ENCODE results near the gene FBXO27. TPM values are rescaled to one million over a fixed set of nuclear protein-coding genes. Genes with fewer than 3 reads are reported as not detected.

FBXO27 gene
- total and polyA plus RNA-seq, 10 donors: 0.10 to 4.2 (median 1.4) TPM

DNA sequence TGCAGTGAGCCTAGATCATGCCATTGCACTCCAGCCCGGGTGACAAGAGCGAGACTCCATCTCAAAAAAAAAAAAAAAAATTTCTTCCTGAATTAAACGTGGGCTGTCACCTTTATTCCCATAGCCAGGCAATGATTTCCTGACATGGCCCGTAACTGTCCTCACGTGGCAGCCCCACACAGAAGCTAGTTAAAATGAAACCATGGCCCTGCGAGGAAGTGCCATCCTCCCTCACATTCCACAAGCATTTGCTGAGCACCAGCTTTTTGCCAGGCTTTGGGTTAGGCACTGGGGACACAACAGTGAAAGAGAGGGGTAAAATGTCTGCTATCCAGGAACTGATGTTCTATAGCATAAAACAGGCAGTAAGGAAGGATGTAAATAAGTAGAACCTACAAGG lies 13.2 kb upstream of the FBXO27 start:
- no peak for TF ChIP-seq POLR2A (IDR thresholded peaks at IDR 0.05)
- TF ChIP-seq POLR2AphosphoS5 (IDR thresholded peaks at IDR 0.05): no peak
- no peak for TF ChIP-seq CTCF (IDR thresholded peaks at IDR 0.05 in 8 of 11, conservative IDR thresholded peaks at IDR 0.05 in 3 of 11)
- Histone ChIP-seq H3K27me3 (replicated peaks in 1 of 7) (peaks cover 0 to 7% (median 0%) of the 10 kb centered on the region in 7 donors), H3K9me3 (peaks cover 0 to 9% (median 2%) of the 10 kb centered on the region in 8 donors), H3K27ac (no peak overlapping the region), H3K4me1 (no peaks in the 10 kb centered on the region), H3K36me3 (no peaks in the 10 kb centered on the region), H3K4me3 (no peak overlapping the region)
- DNase-seq: no peak
- intact Hi-C loops (cut with DNase I; ENCODE audit: low total_unique reads): no loop called here
- WGBS, 5 donors: 71 to 87% (median 77%) methylated on average over 6 of the region's 6 CpGs

- peaks cover 0 to 9% (median 2%) of the 10 kb centered on the region in 8 donors for H3K9me3 ChIP-seq
- intact Hi-C loops (cut with DNase I; ENCODE audit: low total_unique reads): no loop called here
- H3K27ac ChIP-seq: no peak overlapping the region
- TF ChIP-seq POLR2AphosphoS5 (IDR thresholded peaks at IDR 0.05) (no peak), POLR2A (IDR thresholded peaks at IDR 0.05) (no peak), CTCF (IDR thresholded peaks at IDR 0.05 in 8 of 11, conservative IDR thresholded peaks at IDR 0.05 in 3 of 11) (no peak)
- H3K36me3 ChIP-seq: no peaks in the 10 kb centered on the region
- WGBS, 5 donors: 16 to 21% (median 17%) methylated on average over 9 of the region's 9 CpGs
- no peak for DNase-seq
- H3K27me3 ChIP-seq (replicated peaks in 1 of 7): peaks cover 0 to 37% (median 0%) of the 10 kb centered on the region in 7 donors
- no peaks in the 10 kb centered on the region for H3K4me1 ChIP-seq
- no peak overlapping the region for H3K4me3 ChIP-seq
Observed at GRCh38 chr19:39038098-39038497, 5.7 kb upstream of the FBXO27 start.

DNA sequence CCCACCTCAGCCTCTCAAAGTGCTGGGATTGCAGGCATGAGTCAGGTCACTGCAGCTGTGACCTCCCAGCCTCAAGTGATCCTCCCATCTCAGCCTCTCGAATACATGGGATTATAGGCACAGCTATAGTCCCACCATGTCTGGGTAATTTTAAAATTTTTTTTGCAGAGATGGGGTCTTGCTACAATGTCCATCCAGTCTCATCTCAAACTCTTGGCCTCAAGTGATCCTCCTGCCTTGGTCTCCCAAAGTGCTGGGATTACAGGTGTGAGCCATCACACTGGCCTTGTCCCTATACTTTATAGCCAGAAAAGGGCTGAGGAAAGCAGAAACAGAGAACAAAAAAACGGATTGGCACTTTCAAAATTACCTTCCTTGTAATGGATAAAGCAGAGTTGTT lies 4.8 kb upstream of the FBXO27 start:
- TF ChIP-seq POLR2AphosphoS5 (IDR thresholded peaks at IDR 0.05) (no peak), POLR2A (IDR thresholded peaks at IDR 0.05) (no peak), CTCF (IDR thresholded peaks at IDR 0.05 in 8 of 11, conservative IDR thresholded peaks at IDR 0.05 in 3 of 11) (no peak)
- intact Hi-C loops (cut with DNase I; ENCODE audit: low total_unique reads): no loop called here
- H3K27ac ChIP-seq: no peak overlapping the region
- H3K9me3 ChIP-seq: peaks cover 0 to 9% (median 2%) of the 10 kb centered on the region in 8 donors
- H3K36me3 ChIP-seq: no peaks in the 10 kb centered on the region
- 28 to 71% (median 59%) methylated on average over 2 of the region's 2 CpGs for WGBS, 5 donors
- DNase-seq: no peak
- H3K4me1 ChIP-seq: peaks cover 0 to 7% (median 3%) of the 10 kb centered on the region in 6 donors
- peaks cover 0 to 46% (median 4%) of the 10 kb centered on the region in 7 donors for H3K27me3 ChIP-seq (replicated peaks in 1 of 7)
- H3K4me3 ChIP-seq: no peak overlapping the region

DNA sequence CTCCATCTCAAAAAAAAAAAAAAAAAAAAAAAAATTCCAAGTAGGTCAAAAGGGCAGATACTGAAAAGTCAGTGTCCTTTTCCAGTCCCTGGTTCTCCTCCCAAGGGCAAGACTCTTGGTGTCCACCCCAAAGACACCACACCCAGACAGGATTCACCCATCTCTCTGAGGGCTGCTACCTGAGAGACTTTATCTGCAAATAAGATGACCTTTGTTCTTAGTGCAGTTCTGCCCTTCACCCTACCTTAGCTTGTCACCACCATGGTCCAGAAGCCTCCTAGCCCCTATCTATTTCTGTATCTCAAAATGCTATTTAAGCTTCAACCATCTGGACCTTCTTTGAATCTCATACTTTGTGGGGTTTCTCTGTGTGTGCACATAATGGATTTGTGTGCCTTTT lies 4.2 kb upstream of the FBXO27 start:
- intact Hi-C loops (cut with DNase I; ENCODE audit: low total_unique reads): no loop called here
- H3K9me3 ChIP-seq: peaks cover 0 to 9% (median 2%) of the 10 kb centered on the region in 8 donors
- peaks cover 0 to 52% (median 11%) of the 10 kb centered on the region in 7 donors for H3K27me3 ChIP-seq (replicated peaks in 1 of 7)
- H3K4me3 ChIP-seq: no peak overlapping the region
- H3K36me3 ChIP-seq: no peaks in the 10 kb centered on the region
- no peak overlapping the region for H3K27ac ChIP-seq
- DNase-seq: no peak
- no peak for TF ChIP-seq POLR2AphosphoS5 (IDR thresholded peaks at IDR 0.05)
- no peak for TF ChIP-seq POLR2A (IDR thresholded peaks at IDR 0.05)
- no peak for TF ChIP-seq CTCF (IDR thresholded peaks at IDR 0.05 in 8 of 11, conservative IDR thresholded peaks at IDR 0.05 in 3 of 11)
- peaks cover 0 to 13% (median 9%) of the 10 kb centered on the region in 6 donors for H3K4me1 ChIP-seq
